ENCODE results near the gene CCM2. TPM values are rescaled to one million over a fixed set of nuclear protein-coding genes. Genes with fewer than 3 reads are reported as not detected.

Gene CCM2
- total and polyA plus RNA-seq, 2 experiments from 2014 or later, result 24.9 to 40.1 TPM

GRCh38 chr7:45075871-45076796, 76.1 kb downstream of the CCM2 start (continued):
- TF ChIP-seq STAT1 (IDR thresholded peaks at IDR 0.05; ENCODE audit: unreplicated experiment) (no peak), ZNF114 (CRISPR knock-in tag; IDR thresholded peaks at IDR 0.05) (no peak), ZNF331 (CRISPR knock-in tag; IDR thresholded peaks at IDR 0.05; ENCODE audit: low read depth) (no peak), EZH2phosphoT487 (IDR thresholded peaks at IDR 0.05; ENCODE audit: unreplicated experiment) (no peak), REST (IDR thresholded peaks at IDR 0.05; ENCODE audit: unreplicated experiment) (no peak), JUNB (IDR thresholded peaks at IDR 0.05; ENCODE audit: unreplicated experiment) (no peak), CTCF (conservative IDR thresholded peaks at IDR 0.05; ENCODE audit: low read depth in 2 of 2) (no peak)

GRCh38 chr7:45076946-45077345, 76.9 kb downstream of the CCM2 start:
- no peak overlapping the region for H3K4me3 ChIP-seq
- H3K4me2 ChIP-seq, result no peak overlapping the region
- ATAC-seq, result no peak
- H3K9me2 ChIP-seq (ENCODE audit: insufficient read depth), result no peaks in the 10 kb centered on the region
- Mint-ChIP-seq H3K4me3 (no peak overlapping the region), H3K27ac (no peak overlapping the region), H3K4me1 (peaks cover 9% of the 10 kb centered on the region; the same call in 2 of the 3 replicates), H3K9me3 (peaks cover 4% of the 10 kb centered on the region; the same call in 2 of the 3 replicates), H3K27me3 (ENCODE audit: insufficient read depth, low read depth, poor library complexity) (peaks cover 13% of the 10 kb centered on the region), H3K36me3 (ENCODE audit: low read depth) (peaks cover 26% of the 10 kb centered on the region)
- no peak for DNase-seq (ENCODE audit: low spot score)
- no peaks in the 10 kb centered on the region for H4K20me1 ChIP-seq (replicated peaks; ENCODE audit: insufficient read depth)
- H3K79me2 ChIP-seq (replicated peaks; ENCODE audit: insufficient read depth), result no peaks in the 10 kb centered on the region
- H3K27ac ChIP-seq (ENCODE audit: low read depth), result no peak overlapping the region
- H3K36me3 ChIP-seq (ENCODE audit: insufficient read depth), result no peaks in the 10 kb centered on the region
- no peaks in the 10 kb centered on the region for H3K27me3 ChIP-seq (ENCODE audit: insufficient read depth)
- no peaks in the 10 kb centered on the region for H3K4me1 ChIP-seq (ENCODE audit: insufficient read depth)
- H2AFZ ChIP-seq, result no peak overlapping the region
- H3F3A ChIP-seq (replicated peaks; ENCODE audit: low read depth), result no peaks in the 10 kb centered on the region
- TF ChIP-seq STAT1 (IDR thresholded peaks at IDR 0.05; ENCODE audit: unreplicated experiment) (no peak), REST (IDR thresholded peaks at IDR 0.05; ENCODE audit: unreplicated experiment) (no peak), ZNF331 (CRISPR knock-in tag; IDR thresholded peaks at IDR 0.05; ENCODE audit: low read depth) (no peak), ETS1 (IDR thresholded peaks at IDR 0.05) (no peak), JUNB (IDR thresholded peaks at IDR 0.05; ENCODE audit: unreplicated experiment) (no peak), POLR2AphosphoS5 (IDR thresholded peaks at IDR 0.05; ENCODE audit: low read depth) (no peak)

Measured in GM23338 (cell line).